GM12874 (cell line): ENCODE data around the gene TIMP3.

ENCODE experiments used
- CTCF ChIP-seq: IDR thresholded peaks from 2 replicates; pipeline ENCODE4 v1.5.1; 2011; ENCODE audit warnings: low read depth, mild to moderate bottlenecking, control low read depth, low read length, moderate library complexity; ENCODE audit not compliant: insufficient read depth

Gene TIMP3

GRCh38 chr22:32904044-32904443, 102.5 kb downstream of the TIMP3 start:
- TF ChIP-seq CTCF = no peak

GRCh38 chr22:32905400-32905799, 103.9 kb downstream of the TIMP3 start:
- TF ChIP-seq CTCF = no peak

GRCh38 chr22:32909581-32910428, 108.3 kb downstream of the TIMP3 start:
- no peak for TF ChIP-seq CTCF

- TF ChIP-seq CTCF = no peak
These were observed 108.9 kb downstream of the TIMP3 start for GRCh38 chr22:32910429-32910772.

GRCh38 chr22:32911503-32911902, 110.0 kb downstream of the TIMP3 start:
- no peak for TF ChIP-seq CTCF
